HL-60 (cell line): Measurements from ENCODE around the gene MYMK.

Experiments used
- POLR2AphosphoS5 ChIP-seq: IDR thresholded peaks from 2 replicates; pipeline ENCODE4 v1.6.1; 2012; ENCODE audit warnings: low read depth
- REST ChIP-seq: IDR thresholded peaks from 2 replicates; pipeline ENCODE4 v1.6.1; 2012; ENCODE audit warnings: low read depth; ENCODE audit not compliant: insufficient replicate concordance

GRCh38 chr9:133490201-133490681 lies 34.5 kb downstream of the MYMK start:
- TF ChIP-seq REST (no peak), POLR2AphosphoS5 (no peak)
